Spleen (tissue), 11 donors: ENCODE data around the gene MARK1. TPM values are rescaled to one million over a fixed set of nuclear protein-coding genes. Genes with fewer than 3 reads are reported as not detected.

Experiments
- DNase-seq: peaks from one replicate; pipeline ENCODE4 v3.0.0-alpha.2; 2020
- H3K27ac ChIP-seq, 8 donors: fragments of 200-600 bp; sonication (generic) in 7 of 8; 1 replicate in 4 of 8; 2 replicates in 4 of 8; pipeline versions ENCODE4 v1.5.0 to v1.8.0; 2016 to 2021; ENCODE audit warnings: inconsistent platforms in 4 of 8, mild to moderate bottlenecking in 4 of 8, moderate library complexity in 1 of 8
- H3K27me3 ChIP-seq, 7 donors: fragments of 200-600 bp; sonication (generic) in 6 of 7; replicated peaks in 1 of 7; 1 replicate in 4 of 7; 2 replicates in 3 of 7; pipeline versions ENCODE4 v1.5.0 to v1.8.0; 2016 to 2021; ENCODE audit warnings: inconsistent platforms in 3 of 7, mild to moderate bottlenecking in 1 of 7
- H3K36me3 ChIP-seq, 6 donors: fragments of 200-600 bp; sonication (generic) in 5 of 6; 1 replicate in 4 of 6; 2 replicates in 2 of 6; pipeline versions ENCODE4 v1.5.0 to v1.8.0; 2016 to 2021; ENCODE audit warnings: inconsistent platforms in 2 of 6
- H3K4me1 ChIP-seq, 6 donors: fragments of 200-600 bp; sonication (generic) in 5 of 6; 1 replicate in 3 of 6; 2 replicates in 3 of 6; pipeline versions ENCODE4 v1.5.0 to v1.8.0; 2016 to 2021; ENCODE audit warnings: inconsistent platforms in 3 of 6
- H3K4me3 ChIP-seq, 8 donors: fragments of 200-600 bp; sonication (generic) in 7 of 8; 1 replicate in 4 of 8; 2 replicates in 4 of 8; pipeline versions ENCODE4 v1.5.0 to v1.8.0; 2016 to 2021; ENCODE audit warnings: inconsistent platforms in 4 of 8, mild to moderate bottlenecking in 4 of 8, moderate library complexity in 2 of 8
- H3K9me3 ChIP-seq, 8 donors: fragments of 200-600 bp; sonication (generic) in 7 of 8; 1 replicate in 4 of 8; 2 replicates in 4 of 8; pipeline versions ENCODE4 v1.5.0 to v1.8.0; 2016 to 2021; ENCODE audit warnings: inconsistent platforms in 4 of 8
- POLR2A ChIP-seq, 3 donors: fragments of 450-650 bp; IDR thresholded peaks; one replicate each; pipeline ENCODE4 v1.5.1; 2017; ENCODE audit warnings: antibody characterized with exemption in 3 of 3, mild to moderate bottlenecking in 1 of 3
- POLR2AphosphoS5 ChIP-seq, 3 donors: sonication (generic); formaldehyde crosslinking; IDR thresholded peaks; one replicate each; pipeline ENCODE4 v1.5.1; 2017; ENCODE audit warnings: antibody characterized with exemption in 3 of 3
- WGBS, 5 donors: extraction: QIAGEN DNeasy Blood & Tissue Kit in 3 of 5; methylation state at CpG; one replicate each; pipeline versions ENCODE4 v1.1.5 to v1.1.7; 2013 to 2018; 5-methylcytosine and 5-hydroxymethylcytosine counted together
- intact Hi-C: fragments of 100-400 bp; cut with DNase I; formaldehyde crosslinking; loops from one replicate; pipeline ENCODE4 v1.15.0; 2023; ENCODE audit warnings: low total_unique reads
- polyA plus RNA-seq, 3 donors: library from polyadenylated mRNA; stranded (reverse); fragments of 200-250 nt; gene quantifications; one replicate each; pipeline ENCODE4 v1.2.1, GENCODE V29; 2013
- total RNA-seq, 7 donors: library from RNA; depleted of rRNA in 3 of 7; stranded (reverse); fragments of >200 nt in 3 of 7; fragmentation: NEBNext Ultra II Directional in 4 of 7; extraction: Animal tissue kit (Norgen Biotek cat#: 25700) in 4 of 7; gene quantifications; one replicate each; pipeline versions ENCODE4 v1.1.0 to v1.2.1, GENCODE V29; 2016 to 2021
- TF ChIP-seq, protein P1 (sequence below), 11 experiments: fragments of 200-600 bp in 7 of 11; fragments of 450-650 bp in 4 of 11; sonication (generic) in 4 of 11; IDR thresholded peaks in 8 of 11; conservative IDR thresholded peaks in 3 of 11; 1 replicate in 7 of 11; 2 replicates in 4 of 11; pipeline versions ENCODE4 v1.4.0 to v1.8.0; 2016 to 2021; ENCODE audit warnings: antibody characterized with exemption in 11 of 11, inconsistent platforms in 4 of 11, mild to moderate bottlenecking in 1 of 11
- donor health status: healthy with polysubstance abuse.
- donor health status: DM: no; HTN: no; CAD: no; lungs with moderate emphysema.
- donor health status: DM: no; HTN: no; CAD: no.
- donor health status: Bipolar disorder and iron deficiency.
- donor health status: healthy.
- donor health status: DM: no; HTN: no; CAD: no.
- donor health status: DM: yes; HTN: yes; CAD: no.

Gene MARK1
- total and polyA plus RNA-seq, 10 donors = 0.59 to 3.9 (median 2.1) TPM

DNA sequence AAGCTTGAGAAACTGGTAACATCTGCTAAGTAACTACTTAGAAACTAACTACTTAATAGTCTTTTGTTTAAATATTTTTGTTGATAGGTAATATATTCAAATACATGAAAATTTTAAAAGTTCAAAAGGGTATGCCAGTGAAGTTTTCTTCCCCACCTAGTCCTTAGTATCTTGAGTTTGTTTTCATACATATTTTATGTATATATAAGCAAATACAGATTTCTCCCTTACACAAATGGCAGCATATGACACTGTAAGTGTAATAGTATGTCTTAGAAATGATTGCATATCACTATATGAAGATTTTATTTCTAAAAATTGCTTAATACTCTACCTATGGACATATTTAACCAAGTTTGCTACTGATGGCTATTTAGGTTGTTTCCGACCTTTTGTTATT lies 38.9 kb downstream of the MARK1 start:
- intact Hi-C loops = no loop called here
- WGBS, 5 donors = 88 to 98% (median 93%) methylated on average over 1 of the region's 1 CpG
- H3K27me3 ChIP-seq = peaks cover 0 to 6% (median 0%) of the 10 kb centered on the region in 7 donors

DNA sequence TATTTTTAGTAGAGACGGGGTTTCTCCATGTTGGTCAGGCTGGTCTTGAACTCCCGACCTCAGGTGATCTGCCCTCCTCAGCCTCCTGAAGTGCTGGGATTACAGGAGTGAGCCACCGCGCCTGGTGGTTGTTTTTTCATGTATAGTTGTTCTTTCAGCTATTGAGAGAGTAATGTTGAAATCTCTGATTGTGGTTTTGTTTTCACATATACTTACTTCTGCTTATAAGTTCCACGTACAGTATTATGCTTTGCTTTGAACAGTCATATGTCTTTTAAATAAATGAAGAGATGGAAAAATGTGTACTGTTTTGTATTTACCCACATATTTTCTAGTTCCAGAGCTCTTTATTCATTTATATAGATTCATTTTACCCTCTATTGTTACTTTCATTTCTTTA lies 44.5 kb downstream of the MARK1 start:
- H3K27ac ChIP-seq = no peak overlapping the region
- no peaks in the 10 kb centered on the region for H3K36me3 ChIP-seq
- TF ChIP-seq, protein P1, sequence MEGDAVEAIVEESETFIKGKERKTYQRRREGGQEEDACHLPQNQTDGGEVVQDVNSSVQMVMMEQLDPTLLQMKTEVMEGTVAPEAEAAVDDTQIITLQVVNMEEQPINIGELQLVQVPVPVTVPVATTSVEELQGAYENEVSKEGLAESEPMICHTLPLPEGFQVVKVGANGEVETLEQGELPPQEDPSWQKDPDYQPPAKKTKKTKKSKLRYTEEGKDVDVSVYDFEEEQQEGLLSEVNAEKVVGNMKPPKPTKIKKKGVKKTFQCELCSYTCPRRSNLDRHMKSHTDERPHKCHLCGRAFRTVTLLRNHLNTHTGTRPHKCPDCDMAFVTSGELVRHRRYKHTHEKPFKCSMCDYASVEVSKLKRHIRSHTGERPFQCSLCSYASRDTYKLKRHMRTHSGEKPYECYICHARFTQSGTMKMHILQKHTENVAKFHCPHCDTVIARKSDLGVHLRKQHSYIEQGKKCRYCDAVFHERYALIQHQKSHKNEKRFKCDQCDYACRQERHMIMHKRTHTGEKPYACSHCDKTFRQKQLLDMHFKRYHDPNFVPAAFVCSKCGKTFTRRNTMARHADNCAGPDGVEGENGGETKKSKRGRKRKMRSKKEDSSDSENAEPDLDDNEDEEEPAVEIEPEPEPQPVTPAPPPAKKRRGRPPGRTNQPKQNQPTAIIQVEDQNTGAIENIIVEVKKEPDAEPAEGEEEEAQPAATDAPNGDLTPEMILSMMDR (IDR thresholded peaks at IDR 0.05 in 8 of 11, conservative IDR thresholded peaks at IDR 0.05 in 3 of 11) = no peak
- TF ChIP-seq POLR2A (IDR thresholded peaks at IDR 0.05) = no peak
- no peak for TF ChIP-seq POLR2AphosphoS5 (IDR thresholded peaks at IDR 0.05)
- no peak overlapping the region for H3K4me3 ChIP-seq
- H3K27me3 ChIP-seq = peaks cover 0 to 6% (median 0%) of the 10 kb centered on the region in 7 donors
- H3K4me1 ChIP-seq = no peaks in the 10 kb centered on the region
- H3K9me3 ChIP-seq = peaks cover 2 to 38% (median 30%) of the 10 kb centered on the region in 8 donors
- 70 to 82% (median 77%) methylated on average over 5 of the region's 5 CpGs for WGBS, 5 donors
- no peak for DNase-seq
- intact Hi-C loops = no loop called here

More for the DNA sequence above, 38.9 kb downstream of the MARK1 start:
- Histone ChIP-seq H3K9me3 (no peaks in the 10 kb centered on the region), H3K36me3 (no peaks in the 10 kb centered on the region), H3K4me1 (peaks cover 0 to 5% (median 0%) of the 10 kb centered on the region in 6 donors), H3K27ac (no peak overlapping the region), H3K4me3 (no peak overlapping the region)
- no peak for TF ChIP-seq POLR2A (IDR thresholded peaks at IDR 0.05)
- TF ChIP-seq, protein P1 (IDR thresholded peaks at IDR 0.05 in 8 of 11, conservative IDR thresholded peaks at IDR 0.05 in 3 of 11) = no peak
- TF ChIP-seq POLR2AphosphoS5 (IDR thresholded peaks at IDR 0.05) = no peak
- no peak for DNase-seq

DNA sequence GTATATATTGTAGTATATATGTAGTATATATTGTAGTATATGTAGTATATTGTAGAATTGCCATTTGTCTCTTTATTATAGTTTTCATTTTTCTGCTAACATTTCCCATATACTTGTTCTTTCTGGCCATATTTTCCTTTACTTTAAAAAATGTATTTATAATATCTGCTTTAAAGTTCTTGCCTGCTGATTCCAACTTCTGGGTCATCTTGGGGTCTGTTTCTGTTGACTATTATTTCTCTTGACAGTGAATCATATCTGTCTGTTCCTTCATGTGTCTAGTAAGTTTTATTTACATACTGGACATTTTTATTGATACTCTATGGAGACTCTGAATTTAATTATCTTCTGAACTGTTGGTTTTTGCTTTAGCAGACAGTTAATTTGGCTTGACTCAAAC lies 45.9 kb downstream of the MARK1 start:
- intact Hi-C loops = no loop called here
- H3K27me3 ChIP-seq = peaks cover 0 to 6% (median 0%) of the 10 kb centered on the region in 7 donors
- no peak overlapping the region for H3K27ac ChIP-seq
- no peak for DNase-seq
- H3K9me3 ChIP-seq = peaks cover 2 to 38% (median 30%) of the 10 kb centered on the region in 8 donors
- H3K4me3 ChIP-seq = no peak overlapping the region
- no peak for TF ChIP-seq POLR2A (IDR thresholded peaks at IDR 0.05)
- TF ChIP-seq POLR2AphosphoS5 (IDR thresholded peaks at IDR 0.05) = no peak
- TF ChIP-seq, protein P1 (IDR thresholded peaks at IDR 0.05 in 8 of 11, conservative IDR thresholded peaks at IDR 0.05 in 3 of 11) = no peak
- H3K4me1 ChIP-seq = no peaks in the 10 kb centered on the region
- H3K36me3 ChIP-seq = no peaks in the 10 kb centered on the region

DNA sequence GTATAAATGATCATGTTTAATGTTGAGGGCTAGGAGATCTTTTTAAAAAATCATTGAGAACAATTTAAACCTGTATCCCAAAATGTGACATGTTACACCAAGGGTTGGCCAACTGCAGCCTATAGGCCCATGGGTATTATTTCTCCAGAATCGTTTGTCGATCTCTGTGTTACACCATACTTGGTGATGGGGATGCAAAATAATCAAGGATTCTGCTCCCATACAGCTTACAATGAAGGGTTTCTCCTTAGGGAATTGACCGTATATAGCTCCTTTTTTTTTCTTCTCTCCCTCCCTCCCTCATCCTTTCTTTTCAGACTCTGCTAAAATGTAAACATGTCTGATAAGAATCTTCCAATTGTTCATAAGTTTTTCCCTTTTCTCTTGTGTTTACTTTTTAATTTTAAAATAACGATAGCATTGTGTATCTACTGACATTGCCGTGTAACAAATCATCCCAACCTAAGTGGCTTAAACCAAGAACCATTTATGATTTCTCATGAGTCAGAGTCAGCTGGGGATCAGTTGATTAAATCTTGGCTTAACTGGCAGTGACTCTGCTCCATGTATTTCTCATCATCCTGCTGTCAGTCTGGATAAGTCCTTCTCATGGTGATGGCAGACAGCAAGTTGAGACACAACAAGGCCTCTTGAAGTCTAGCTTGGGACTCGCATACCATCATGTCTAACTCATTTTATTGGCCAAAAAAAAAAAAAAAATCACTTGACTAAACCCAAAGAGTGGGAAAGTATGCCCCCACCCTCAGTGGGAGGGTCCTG lies 48.0 kb downstream of the MARK1 start:
- no peak overlapping the region for H3K27ac ChIP-seq
- intact Hi-C loops = no loop called here
- DNase-seq = no peak
- WGBS, 5 donors = 90 to 96% (median 92%) methylated on average over 6 of the region's 6 CpGs
- peaks cover 0 to 6% (median 0%) of the 10 kb centered on the region in 7 donors for H3K27me3 ChIP-seq
- no peaks in the 10 kb centered on the region for H3K4me1 ChIP-seq
- no peaks in the 10 kb centered on the region for H3K36me3 ChIP-seq
- no peak overlapping the region for H3K4me3 ChIP-seq
- peaks cover 2 to 38% (median 30%) of the 10 kb centered on the region in 8 donors for H3K9me3 ChIP-seq
- TF ChIP-seq, protein P1 (IDR thresholded peaks at IDR 0.05 in 8 of 11, conservative IDR thresholded peaks at IDR 0.05 in 3 of 11) = no peak
- no peak for TF ChIP-seq POLR2AphosphoS5 (IDR thresholded peaks at IDR 0.05)
